Measurements from ENCODE around the gene RAD9B.

DNA sequence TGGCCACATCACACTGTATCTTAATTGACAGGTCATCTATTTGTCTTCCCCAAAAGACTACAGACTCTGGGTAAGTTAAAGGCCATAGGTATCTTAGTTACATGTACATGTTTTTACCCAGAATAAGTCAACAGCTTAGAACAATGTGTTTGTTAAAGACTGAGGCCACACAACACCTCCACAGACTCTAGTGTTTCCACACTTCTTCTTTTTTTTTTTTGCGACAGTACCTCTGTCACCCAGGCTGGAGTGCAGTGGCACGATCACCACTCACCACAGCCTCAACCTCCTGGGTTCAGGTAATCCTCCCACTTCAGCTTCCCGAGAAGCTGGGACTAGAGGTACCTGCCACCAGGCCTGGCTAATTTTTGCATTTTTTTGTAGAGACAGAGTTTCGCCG is 35.3 kb upstream of the RAD9B start:
- TF ChIP-seq, protein P1, sequence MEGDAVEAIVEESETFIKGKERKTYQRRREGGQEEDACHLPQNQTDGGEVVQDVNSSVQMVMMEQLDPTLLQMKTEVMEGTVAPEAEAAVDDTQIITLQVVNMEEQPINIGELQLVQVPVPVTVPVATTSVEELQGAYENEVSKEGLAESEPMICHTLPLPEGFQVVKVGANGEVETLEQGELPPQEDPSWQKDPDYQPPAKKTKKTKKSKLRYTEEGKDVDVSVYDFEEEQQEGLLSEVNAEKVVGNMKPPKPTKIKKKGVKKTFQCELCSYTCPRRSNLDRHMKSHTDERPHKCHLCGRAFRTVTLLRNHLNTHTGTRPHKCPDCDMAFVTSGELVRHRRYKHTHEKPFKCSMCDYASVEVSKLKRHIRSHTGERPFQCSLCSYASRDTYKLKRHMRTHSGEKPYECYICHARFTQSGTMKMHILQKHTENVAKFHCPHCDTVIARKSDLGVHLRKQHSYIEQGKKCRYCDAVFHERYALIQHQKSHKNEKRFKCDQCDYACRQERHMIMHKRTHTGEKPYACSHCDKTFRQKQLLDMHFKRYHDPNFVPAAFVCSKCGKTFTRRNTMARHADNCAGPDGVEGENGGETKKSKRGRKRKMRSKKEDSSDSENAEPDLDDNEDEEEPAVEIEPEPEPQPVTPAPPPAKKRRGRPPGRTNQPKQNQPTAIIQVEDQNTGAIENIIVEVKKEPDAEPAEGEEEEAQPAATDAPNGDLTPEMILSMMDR (IDR thresholded peaks at IDR 0.05) = no peak
- TF ChIP-seq POLR2A (IDR thresholded peaks at IDR 0.05) = no peak
